Panc1 (cell line): Measurements from ENCODE around the gene VSIG10L2. TPM values are rescaled to one million over a fixed set of nuclear protein-coding genes. Genes with fewer than 3 reads are reported as not detected.

Source experiments
- ATAC-seq: fragments of 200-7000 bp; cut with Tn5 transposase; 2 replicates; pipeline ENCODE4 v1.9.1; 2020; ENCODE audit warnings: mild to moderate bottlenecking, moderate library complexity
- BruUV-seq: library from RNA; stranded (reverse); fragments of 400-500 nt; replicated peaks from 2 replicates; lab custom pipeline; 2021; lab: Mats Ljungman, UMichigan
- CTCF ChIA-PET: fragments of 300-600 bp; sonication (Branson Sonifier 250); formaldehyde crosslinking; loops from one replicate; lab custom pipeline; 2022; ENCODE audit warnings: antibody characterized with exemption; lab: Charles Lee
- POLR2A ChIA-PET: fragments of 300-600 bp; sonication (Branson Sonifier 250); formaldehyde crosslinking; loops from one replicate; lab custom pipeline; 2022; ENCODE audit warnings: antibody characterized with exemption; lab: Charles Lee
- DNase-seq: peaks from one replicate; pipeline ENCODE4 v3.0.0-alpha.2; 2010; ENCODE audit warnings: low read depth, low spot score
- H3K27ac ChIP-seq: 2 replicates; pipeline ENCODE4 v1.5.1; 2011; ENCODE audit warnings: mild to moderate bottlenecking, low read length, inconsistent platforms
- H3K27me3 ChIP-seq: fragments of 200-500 bp; sonication (Bioruptor generic); 2 replicates; pipeline ENCODE4 v1.6.0; 2014; ENCODE audit warnings: low read length, inconsistent platforms; ENCODE audit not compliant: control insufficient read depth, insufficient read depth
- H3K36me3 ChIP-seq: fragments of 200-500 bp; sonication (Bioruptor generic); 2 replicates; pipeline ENCODE4 v1.5.1; 2014; ENCODE audit warnings: inconsistent platforms, mild to moderate bottlenecking, low read length, moderate library complexity; ENCODE audit not compliant: control insufficient read depth, insufficient read depth
- H3K4me1 ChIP-seq: 2 replicates; pipeline ENCODE4 v1.5.1; 2011; ENCODE audit warnings: inconsistent platforms, mild to moderate bottlenecking, low read length, moderate library complexity; ENCODE audit not compliant: control insufficient read depth, insufficient read depth
- H3K4me3 ChIP-seq, 2 experiments: 2 replicates each; pipeline ENCODE4 v1.5.1; 2011 to 2012; ENCODE audit warnings: low read depth in 2 of 2, low read length in 2 of 2, mild to moderate bottlenecking in 2 of 2, inconsistent platforms in 1 of 2, moderate library complexity in 1 of 2
- H3K9me3 ChIP-seq: fragments of 200-500 bp; sonication (Bioruptor generic); 2 replicates; pipeline ENCODE4 v1.5.1; 2014; ENCODE audit warnings: low read depth, mild to moderate bottlenecking, inconsistent platforms, low read length, moderate library complexity; ENCODE audit not compliant: control insufficient read depth, insufficient read depth
- CTCF ChIP-seq: fragments of 450-650 bp; IDR thresholded peaks from 2 replicates; pipeline ENCODE4 v1.5.1; 2017; ENCODE audit warnings: mild to moderate bottlenecking
- POLR2AphosphoS5 ChIP-seq: IDR thresholded peaks from 2 replicates; pipeline ENCODE4 v1.6.1; 2012; ENCODE audit warnings: mild to moderate bottlenecking, low read depth, low read length, moderate library complexity
- REST ChIP-seq, 2 experiments: IDR thresholded peaks; 2 replicates each; pipeline ENCODE4 v1.6.1; 2011 to 2012; ENCODE audit warnings: low read depth in 2 of 2, control low read depth in 1 of 2, low read length in 1 of 2, mild to moderate bottlenecking in 1 of 2, moderate library complexity in 1 of 2; ENCODE audit not compliant: insufficient read depth in 1 of 2
- SIN3A ChIP-seq: IDR thresholded peaks from 2 replicates; pipeline ENCODE4 v1.6.1; 2012; ENCODE audit warnings: low read depth, mild to moderate bottlenecking, low read length, moderate library complexity, borderline replicate concordance; ENCODE audit not compliant: insufficient read depth
- TCF7L2 ChIP-seq: IDR thresholded peaks from 2 replicates; pipeline ENCODE4 v1.6.1; 2011; ENCODE audit warnings: mild to moderate bottlenecking, low read depth, low read length, inconsistent platforms
- in situ Hi-C: cut with HindIII; loops from 2 replicates; pipeline ENCODE4 v1.10.0; 2016; ENCODE audit warnings: low sequenced_read_pairs, low pct_unique_long_range_greater_than_20kb
- intact Hi-C: fragments of 100-400 bp; cut with micrococcal nuclease; formaldehyde crosslinking; loops from one replicate; pipeline ENCODE4 v1.10.0; 2022; ENCODE audit not compliant: unreplicated experiment
- total RNA-seq: library from RNA; stranded (reverse); gene quantifications from one replicate; pipeline ENCODE4 v1.2.1, GENCODE V29; 2021; ENCODE audit not compliant: unreplicated experiment

VSIG10L2 gene
- total RNA-seq, 1 experiment from 2014 or later, result not detected

GRCh38 chr11:125929445-125930075 lies 16.3 kb upstream of the VSIG10L2 start:
- TF ChIP-seq REST (IDR thresholded peaks at IDR 0.05; ENCODE audit: insufficient read depth in 1 of 2, low read depth in 2 of 2, low read length in 1 of 2) (no peak), POLR2AphosphoS5 (no peak), CTCF (no peak), TCF7L2 (no peak), SIN3A (no peak)
- no peaks in the 10 kb centered on the region for H3K9me3 ChIP-seq
- ChIA-PET POLR2A (no interaction called here), CTCF (no interaction called here)
- in situ Hi-C loops (loop anchor here (25.0 kb wide), 1 partner anchor 283 kb away; the partner anchor contains the start of genes FAM118B and RPUSD4), intact Hi-C loops (no loop called here)
- ATAC-seq (no peak), DNase-seq (no peak)
- no TSS peak for BruUV-seq
- no peaks in the 10 kb centered on the region for H3K36me3 ChIP-seq
- H3K27me3 ChIP-seq, result peaks cover 13% of the 10 kb centered on the region
- no peak overlapping the region for H3K4me3 ChIP-seq
- no peak overlapping the region for H3K27ac ChIP-seq
- peaks cover 4% of the 10 kb centered on the region; the same call in 1 of the 2 replicates for H3K4me1 ChIP-seq

GRCh38 chr11:125930076-125930450 lies 15.8 kb upstream of the VSIG10L2 start:
- DNase-seq (no peak), ATAC-seq (no peak)
- Histone ChIP-seq H3K9me3 (no peaks in the 10 kb centered on the region), H3K27ac (no peak overlapping the region), H3K36me3 (no peaks in the 10 kb centered on the region), H3K4me3 (no peak overlapping the region), H3K4me1 (peaks cover 4% of the 10 kb centered on the region; the same call in 1 of the 2 replicates), H3K27me3 (peaks cover 13% of the 10 kb centered on the region)
- intact Hi-C loops, result no loop called here
- CTCF ChIA-PET, result no interaction called here
- no TSS peak for BruUV-seq
- TF ChIP-seq POLR2AphosphoS5 (no peak), REST (IDR thresholded peaks at IDR 0.05; ENCODE audit: insufficient read depth in 1 of 2, low read depth in 2 of 2, low read length in 1 of 2) (no peak), SIN3A (no peak), CTCF (no peak), TCF7L2 (no peak)
- in situ Hi-C loops, result loop anchor here (25.0 kb wide), 1 partner anchor 282 kb away; the partner anchor contains the start of genes FAM118B and RPUSD4
- POLR2A ChIA-PET, result no interaction called here
